IMR-90 (cell line): ENCODE data around the gene ZNF175. TPM values are rescaled to one million over a fixed set of nuclear protein-coding genes. Genes with fewer than 3 reads are reported as not detected.

Source experiments
- ATAC-seq: fragments of 200-7000 bp; cut with Tn5 transposase; 2 replicates; pipeline ENCODE4 v1.9.1; 2020; ENCODE audit warnings: low read depth, mild to moderate bottlenecking, moderate library complexity
- BruUV-seq: library from RNA; stranded (reverse); fragments of 400-500 nt; replicated peaks from 2 replicates; lab custom pipeline; 2021; lab: Mats Ljungman, UMichigan
- CTCF ChIA-PET: fragments of 300-600 bp; formaldehyde crosslinking; extraction: SDS; loops from one replicate; lab custom pipeline; 2021; ENCODE audit warnings: antibody characterized with exemption; lab: Yijun Ruan, JAX
- POLR2A ChIA-PET: fragments of 300-600 bp; sonication (Branson Sonifier 250); formaldehyde crosslinking; loops from one replicate; lab custom pipeline; 2022; ENCODE audit warnings: antibody characterized with exemption; ENCODE audit not compliant: unreplicated experiment; lab: Charles Lee
- DNase-seq: peaks from one replicate; pipeline ENCODE4 v3.0.0; 2013
- H2AFZ ChIP-seq: replicated peaks from 2 replicates; pipeline ENCODE3; 2013; ENCODE audit warnings: low read length, mild to moderate bottlenecking; ENCODE audit not compliant: poor library complexity
- H2AK5ac ChIP-seq: 2 replicates; pipeline ENCODE4 v1.6.1; 2013; ENCODE audit warnings: low read depth, low read length, inconsistent platforms
- H2AK9ac ChIP-seq: replicated peaks from 2 replicates; pipeline ENCODE3; 2013; ENCODE audit warnings: mild to moderate bottlenecking, low read depth, low read length, moderate library complexity; ENCODE audit not compliant: poor library complexity
- H2BK120ac ChIP-seq: 2 replicates; pipeline ENCODE4 v1.6.1; 2013; ENCODE audit warnings: low read depth, low read length, inconsistent platforms
- H2BK15ac ChIP-seq: 3 replicates; pipeline ENCODE4 v1.6.1; 2013; ENCODE audit warnings: low read depth, low read length, inconsistent platforms
- H2BK20ac ChIP-seq: 2 replicates; pipeline ENCODE4 v1.6.1; 2013; ENCODE audit warnings: low read depth, mild to moderate bottlenecking, inconsistent platforms, low read length, moderate library complexity
- H2BK5ac ChIP-seq: 2 replicates; pipeline ENCODE4 v1.6.1; 2013; ENCODE audit warnings: mild to moderate bottlenecking, low read depth, low read length, inconsistent platforms; ENCODE audit not compliant: poor library complexity, severe bottlenecking
- H3K14ac ChIP-seq: replicated peaks from 2 replicates; pipeline ENCODE4 v1.6.1; 2013; ENCODE audit warnings: low read depth, low read length, inconsistent platforms
- H3K18ac ChIP-seq: 2 replicates; pipeline ENCODE4 v1.6.1; 2013; ENCODE audit warnings: low read depth, low read length, control low read depth
- H3K23ac ChIP-seq: 2 replicates; pipeline ENCODE4 v1.6.1; 2013; ENCODE audit warnings: low read depth, low read length, inconsistent platforms
- H3K27ac ChIP-seq: 2 replicates; pipeline ENCODE4 v1.5.1; 2013; ENCODE audit warnings: mild to moderate bottlenecking, control low read depth, low read length; ENCODE audit not compliant: insufficient read depth
- H3K27me3 ChIP-seq: 2 replicates; pipeline ENCODE4 v1.6.1; 2013; ENCODE audit warnings: low read length; ENCODE audit not compliant: control insufficient read depth, insufficient read depth
- H3K36me3 ChIP-seq: 2 replicates; pipeline ENCODE4 v1.6.1; 2013; ENCODE audit warnings: low read length, mixed read lengths; ENCODE audit not compliant: control insufficient read depth, insufficient read depth
- H3K4ac ChIP-seq: 2 replicates; pipeline ENCODE4 v1.6.1; 2013; ENCODE audit warnings: low read depth, low read length, inconsistent platforms
- H3K4me1 ChIP-seq: 2 replicates; pipeline ENCODE4 v1.6.1; 2013; ENCODE audit warnings: low read length, mixed read lengths; ENCODE audit not compliant: control insufficient read depth, insufficient read depth
- H3K4me2 ChIP-seq: 2 replicates; pipeline ENCODE4 v1.6.1; 2013; ENCODE audit warnings: low read depth, mild to moderate bottlenecking, control low read depth, low read length, moderate library complexity
- H3K4me3 ChIP-seq: 2 replicates; pipeline ENCODE4 v1.5.1; 2013; ENCODE audit warnings: low read depth, mild to moderate bottlenecking, control low read depth, low read length, moderate library complexity; ENCODE audit not compliant: insufficient read depth
- H3K56ac ChIP-seq: 2 replicates; pipeline ENCODE4 v1.6.1; 2013; ENCODE audit warnings: low read length, inconsistent platforms; ENCODE audit not compliant: insufficient read depth; ENCODE audit errors: extremely low read depth
- H3K79me1 ChIP-seq, 2 experiments: 2 replicates each; pipeline ENCODE4 v1.6.1; 2013; ENCODE audit warnings: low read length in 2 of 2, inconsistent platforms in 1 of 2, low read depth in 1 of 2
- H3K9ac ChIP-seq: 2 replicates; pipeline ENCODE4 v1.6.1; 2013; ENCODE audit warnings: low read depth, low read length, control low read depth
- H3K9me1 ChIP-seq: 2 replicates; pipeline ENCODE4 v1.6.1; 2013; ENCODE audit warnings: low read length, inconsistent platforms; ENCODE audit not compliant: insufficient read depth
- H3K9me3 ChIP-seq: 2 replicates; pipeline ENCODE4 v1.6.1; 2013; ENCODE audit warnings: low read length; ENCODE audit not compliant: control insufficient read depth, insufficient read depth
- H4K20me1 ChIP-seq: 2 replicates; pipeline ENCODE4 v1.6.1; 2013; ENCODE audit warnings: low read length, inconsistent platforms; ENCODE audit not compliant: insufficient read depth
- H4K5ac ChIP-seq: 2 replicates; pipeline ENCODE4 v1.6.1; 2013; ENCODE audit warnings: mild to moderate bottlenecking, low read depth, low read length, control low read depth
- H4K8ac ChIP-seq, 2 experiments: 2 replicates each; pipeline ENCODE4 v1.6.1; 2013; ENCODE audit warnings: low read depth in 2 of 2, low read length in 2 of 2, control low read depth in 1 of 2, inconsistent platforms in 1 of 2
- H4K91ac ChIP-seq: 2 replicates; pipeline ENCODE4 v1.6.1; 2013; ENCODE audit warnings: low read depth, low read length, inconsistent platforms; ENCODE audit not compliant: insufficient read depth
- BHLHE40 ChIP-seq: fragments of 150-350 bp; IDR thresholded peaks from 2 replicates; pipeline ENCODE4 v1.6.1; 2016; ENCODE audit warnings: mild to moderate bottlenecking, low read depth, low read length
- CHD1 ChIP-seq: IDR thresholded peaks from 2 replicates; pipeline ENCODE4 v1.6.1; 2012; ENCODE audit warnings: low read depth, low read length, improper control_type of control experiment
- ELK1 ChIP-seq: fragments of 150-350 bp; IDR thresholded peaks from 2 replicates; pipeline ENCODE4 v1.6.1; 2016; ENCODE audit warnings: low read depth, mild to moderate bottlenecking, low read length, moderate library complexity, borderline replicate concordance
- FOS ChIP-seq: fragments of 150-350 bp; IDR thresholded peaks from 2 replicates; pipeline ENCODE4 v1.6.1; 2016; ENCODE audit warnings: low read depth, low read length
- MAFK ChIP-seq: IDR thresholded peaks from 2 replicates; pipeline ENCODE4 v1.6.1; 2012; ENCODE audit warnings: low read depth, low read length, improper control_type of control experiment
- MAZ ChIP-seq: IDR thresholded peaks from 2 replicates; pipeline ENCODE4 v1.6.1; 2012; ENCODE audit warnings: low read depth, mild to moderate bottlenecking, low read length, improper control_type of control experiment, moderate library complexity, borderline replicate concordance
- MXI1 ChIP-seq: IDR thresholded peaks from 2 replicates; pipeline ENCODE4 v1.6.1; 2012; ENCODE audit warnings: low read depth, mild to moderate bottlenecking, low read length, moderate library complexity, borderline replicate concordance
- NFE2L2 ChIP-seq: fragments of 150-350 bp; IDR thresholded peaks from 2 replicates; pipeline ENCODE4 v1.6.1; 2016; ENCODE audit warnings: low read depth, mild to moderate bottlenecking, low read length
- POLR2A ChIP-seq: IDR thresholded peaks from 2 replicates; pipeline ENCODE4 v1.6.1; 2012; ENCODE audit warnings: mild to moderate bottlenecking, low read depth, low read length
- RCOR1 ChIP-seq: IDR thresholded peaks from 2 replicates; pipeline ENCODE4 v1.6.1; 2012; ENCODE audit warnings: mild to moderate bottlenecking, low read length, improper control_type of control experiment; ENCODE audit not compliant: insufficient replicate concordance
- RFX5 ChIP-seq: IDR thresholded peaks from 2 replicates; pipeline ENCODE4 v1.8.0; 2012; ENCODE audit warnings: low read depth, mild to moderate bottlenecking, low read length, moderate library complexity
- SMC3 ChIP-seq: fragments of 150-350 bp; IDR thresholded peaks from 2 replicates; pipeline ENCODE4 v1.6.1; 2016; ENCODE audit warnings: low read depth, mild to moderate bottlenecking, antibody characterized with exemption, low read length, moderate library complexity
- WGBS, 2 experiments: methylation state at CpG; one replicate each; pipeline versions ENCODE4 v1.1.5 to v1.1.7; 2013; ENCODE audit warnings: missing lambda C conversion rate in 2 of 2; ENCODE audit not compliant: insufficient read length in 1 of 2; ENCODE audit errors: extremely low coverage in 2 of 2; 5-methylcytosine and 5-hydroxymethylcytosine counted together
- dilution Hi-C: fragments of 300-500 bp; cut with HindIII; formaldehyde crosslinking; loops from one replicate; pipeline ENCODE4 v1.14.3; 2018; ENCODE audit warnings: low sequenced_read_pairs; ENCODE audit not compliant: unreplicated experiment
- in situ Hi-C: fragments of 300-500 bp; cut with MboI; formaldehyde crosslinking; loops from 3 replicates; pipeline ENCODE4 v1.14.3; 2019; ENCODE audit warnings: low sequenced_read_pairs, inconsistent platforms, mixed read lengths
- intact Hi-C: fragments of 100-400 bp; cut with micrococcal nuclease; formaldehyde crosslinking; loops from 2 replicates; pipeline ENCODE4 v1.10.0; 2022
- polyA plus RNA-seq, 3 experiments: library from polyadenylated mRNA; depleted of rRNA; stranded (reverse); fragments of >200 nt; gene quantifications; 2 replicates each; pipeline ENCODE4 v1.2.3, GENCODE V29; 2012; ENCODE audit warnings: low replicate concordance in 1 of 3
- total RNA-seq: library from RNA; depleted of rRNA; stranded (reverse); fragments of >200 nt; gene quantifications from 2 replicates; pipeline ENCODE4 v1.2.3, GENCODE V29; 2012
- TF ChIP-seq, protein P1 (sequence below): conservative IDR thresholded peaks from 2 replicates; pipeline ENCODE4 v1.5.1; 2012; ENCODE audit warnings: mild to moderate bottlenecking, low read depth, low read length, improper control_type of control experiment
- TF ChIP-seq, protein P2 (sequence below): fragments of 150-350 bp; IDR thresholded peaks from 2 replicates; pipeline ENCODE4 v1.6.1; 2017; ENCODE audit warnings: mild to moderate bottlenecking, antibody characterized with exemption, low read length, low read depth

Gene ZNF175
- total and polyA plus RNA-seq, 2 of the 4 experiments (the other 2 are of a cell fraction), result 3.6 to 8.4 TPM

GRCh38 chr19:51599084-51599483 lies 28.0 kb downstream of the ZNF175 start:
- Histone ChIP-seq H3K14ac (no peak overlapping the region), H3K18ac (no peak overlapping the region), H3K36me3 (no peaks in the 10 kb centered on the region), H2BK120ac (no peak overlapping the region), H3K27ac (no peak overlapping the region), H3K56ac (no peak overlapping the region), H4K8ac (no peak overlapping the region), H3K4ac (no peak overlapping the region), H2AK9ac (no peak overlapping the region), H4K20me1 (no peaks in the 10 kb centered on the region), H3K79me1 (no peaks in the 10 kb centered on the region), H3K4me2 (no peak overlapping the region), H2BK5ac (no peak overlapping the region), H3K9me1 (no peaks in the 10 kb centered on the region; the same call in 1 of the 2 replicates), H2BK15ac (no peak overlapping the region), H3K9ac (no peak overlapping the region), H2AK5ac (no peak overlapping the region), H4K5ac (no peak overlapping the region), H3K27me3 (peaks cover 7% of the 10 kb centered on the region), H2AFZ (no peak overlapping the region), H3K23ac (no peak overlapping the region), H3K9me3 (no peaks in the 10 kb centered on the region), H2BK20ac (no peak overlapping the region), H3K4me3 (no peak overlapping the region), H3K4me1 (no peaks in the 10 kb centered on the region), H4K91ac (no peak overlapping the region)
- no peak for DNase-seq
- CTCF ChIA-PET, result no interaction called here
- intact Hi-C loops, result no loop called here
- POLR2A ChIA-PET, result no interaction called here
- BruUV-seq, result no TSS peak
- TF ChIP-seq, protein P1, sequence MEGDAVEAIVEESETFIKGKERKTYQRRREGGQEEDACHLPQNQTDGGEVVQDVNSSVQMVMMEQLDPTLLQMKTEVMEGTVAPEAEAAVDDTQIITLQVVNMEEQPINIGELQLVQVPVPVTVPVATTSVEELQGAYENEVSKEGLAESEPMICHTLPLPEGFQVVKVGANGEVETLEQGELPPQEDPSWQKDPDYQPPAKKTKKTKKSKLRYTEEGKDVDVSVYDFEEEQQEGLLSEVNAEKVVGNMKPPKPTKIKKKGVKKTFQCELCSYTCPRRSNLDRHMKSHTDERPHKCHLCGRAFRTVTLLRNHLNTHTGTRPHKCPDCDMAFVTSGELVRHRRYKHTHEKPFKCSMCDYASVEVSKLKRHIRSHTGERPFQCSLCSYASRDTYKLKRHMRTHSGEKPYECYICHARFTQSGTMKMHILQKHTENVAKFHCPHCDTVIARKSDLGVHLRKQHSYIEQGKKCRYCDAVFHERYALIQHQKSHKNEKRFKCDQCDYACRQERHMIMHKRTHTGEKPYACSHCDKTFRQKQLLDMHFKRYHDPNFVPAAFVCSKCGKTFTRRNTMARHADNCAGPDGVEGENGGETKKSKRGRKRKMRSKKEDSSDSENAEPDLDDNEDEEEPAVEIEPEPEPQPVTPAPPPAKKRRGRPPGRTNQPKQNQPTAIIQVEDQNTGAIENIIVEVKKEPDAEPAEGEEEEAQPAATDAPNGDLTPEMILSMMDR, result no peak
- no peak for TF ChIP-seq RFX5
- TF ChIP-seq FOS, result no peak
- TF ChIP-seq, protein P2, sequence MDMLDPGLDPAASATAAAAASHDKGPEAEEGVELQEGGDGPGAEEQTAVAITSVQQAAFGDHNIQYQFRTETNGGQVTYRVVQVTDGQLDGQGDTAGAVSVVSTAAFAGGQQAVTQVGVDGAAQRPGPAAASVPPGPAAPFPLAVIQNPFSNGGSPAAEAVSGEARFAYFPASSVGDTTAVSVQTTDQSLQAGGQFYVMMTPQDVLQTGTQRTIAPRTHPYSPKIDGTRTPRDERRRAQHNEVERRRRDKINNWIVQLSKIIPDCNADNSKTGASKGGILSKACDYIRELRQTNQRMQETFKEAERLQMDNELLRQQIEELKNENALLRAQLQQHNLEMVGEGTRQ, result no peak
- no peak for TF ChIP-seq CHD1
- TF ChIP-seq SMC3, result no peak
- no peak for TF ChIP-seq BHLHE40
- TF ChIP-seq RCOR1, result no peak
- no peak for TF ChIP-seq MAFK
- no peak for TF ChIP-seq MAZ
- no peak for TF ChIP-seq NFE2L2
- no peak for TF ChIP-seq POLR2A
- no peak for TF ChIP-seq ELK1
- no peak for TF ChIP-seq MXI1
- dilution Hi-C loops, result no loop called here
- 90% methylated on average over 8 of the region's 10 CpGs; no CpG with 5 or more reads in 1 of the 2 experiments for WGBS, 2 experiments
- no peak for ATAC-seq
- in situ Hi-C loops, result no loop called here
